Left lung (tissue), 10 donors: Measurements from ENCODE around the gene CAMK1. TPM values are rescaled to one million over a fixed set of nuclear protein-coding genes. Genes with fewer than 3 reads are reported as not detected.

Experiments
- ATAC-seq: fragments of 200-7000 bp; cut with Tn5 transposase; one replicate; pipeline ENCODE4 v1.9.1; 2020; ENCODE audit warnings: moderate library complexity
- DNase-seq, 4 donors: peaks; one replicate each; pipeline ENCODE4 v3.0.0-alpha.2; 2013 to 2020
- H3K27ac ChIP-seq, 2 donors: fragments of 200-600 bp; sonication (generic) in 1 of 2; one replicate each; pipeline versions ENCODE4 v1.5.0 to v1.8.0; 2020 to 2021
- H3K27me3 ChIP-seq, 2 donors: fragments of 200-600 bp; sonication (generic) in 1 of 2; one replicate each; pipeline versions ENCODE4 v1.5.0 to v1.8.0; 2020 to 2021
- H3K36me3 ChIP-seq, 2 donors: fragments of 200-600 bp; sonication (generic) in 1 of 2; one replicate each; pipeline versions ENCODE4 v1.5.0 to v1.8.0; 2020 to 2021
- H3K4me1 ChIP-seq, 2 donors: fragments of 200-600 bp; one replicate each; pipeline ENCODE4 v1.8.0; 2021
- H3K4me3 ChIP-seq, 2 donors: fragments of 200-600 bp; sonication (generic) in 1 of 2; one replicate each; pipeline versions ENCODE4 v1.5.0 to v1.8.0; 2020 to 2021; ENCODE audit warnings: mild to moderate bottlenecking in 1 of 2
- H3K9me3 ChIP-seq, 2 donors: fragments of 200-600 bp; sonication (generic) in 1 of 2; one replicate each; pipeline versions ENCODE4 v1.5.0 to v1.8.0; 2020 to 2021
- CTCF ChIP-seq, 2 donors: fragments of 200-600 bp; sonication (generic) in 1 of 2; IDR thresholded peaks; one replicate each; pipeline versions ENCODE4 v1.5.0 to v1.8.0; 2021; ENCODE audit warnings: antibody characterized with exemption in 2 of 2
- intact Hi-C, 2 donors: fragments of 100-400 bp; cut with DNase I; formaldehyde crosslinking; loops; one replicate each; pipeline versions ENCODE4 v1.11.2 to v1.14.2; 2022
- polyA plus RNA-seq, 6 donors: library from polyadenylated mRNA; unstranded; fragments of 120-200 nt; gene quantifications; one replicate each; pipeline ENCODE4 v1.2.1, GENCODE V29; 2013; ENCODE audit not compliant: insufficient read length in 6 of 6
- total RNA-seq, 2 donors: library from RNA; stranded (reverse); fragmentation: NEBNext Ultra II Directional; extraction: Animal tissue kit (Norgen Biotek cat#: 25700); gene quantifications; one replicate each; pipeline ENCODE4 v1.2.1, GENCODE V29; 2021
- donor health status: DM: no; HTN: yes; CAD: no.
- donor health status: DM: no; HTN: no; CAD: no.

Gene CAMK1
- total and polyA plus RNA-seq, 8 donors: 18.4 to 37.5 (median 23.6) TPM

- DNase-seq (no peak), ATAC-seq (no peak)
- intact Hi-C loops: no loop called here
- Histone ChIP-seq H3K9me3 (no peaks in the 10 kb centered on the region), H3K27me3 (no peaks in the 10 kb centered on the region), H3K4me1 (peaks cover 12 to 31% of the 10 kb centered on the region in 2 donors), H3K27ac (no peak overlapping the region), H3K36me3 (peaks cover 0 to 3% of the 10 kb centered on the region in 2 donors), H3K4me3 (no peak overlapping the region)
- no peak for TF ChIP-seq CTCF (IDR thresholded peaks at IDR 0.05)
Observed at GRCh38 chr3:9729419-9729818, 40.3 kb downstream of the CAMK1 start.

GRCh38 chr3:9727743-9728142 is 42.0 kb downstream of the CAMK1 start:
- Histone ChIP-seq H3K27ac (no peak overlapping the region), H3K36me3 (no peaks in the 10 kb centered on the region), H3K27me3 (no peaks in the 10 kb centered on the region), H3K4me1 (peaks cover 3 to 14% of the 10 kb centered on the region in 2 donors), H3K4me3 (no peak overlapping the region), H3K9me3 (no peaks in the 10 kb centered on the region)
- ATAC-seq (no peak), DNase-seq (no peak)
- TF ChIP-seq CTCF (IDR thresholded peaks at IDR 0.05): no peak
- intact Hi-C loops: no loop called here

GRCh38 chr3:9727041-9727595 is 42.6 kb downstream of the CAMK1 start:
- Histone ChIP-seq H3K27me3 (no peaks in the 10 kb centered on the region), H3K4me3 (no peak overlapping the region), H3K27ac (no peak overlapping the region), H3K9me3 (no peaks in the 10 kb centered on the region), H3K4me1 (peaks cover 0 to 8% of the 10 kb centered on the region in 2 donors), H3K36me3 (no peaks in the 10 kb centered on the region)
- no peak for ATAC-seq
- DNase-seq: no peak
- no peak for TF ChIP-seq CTCF (IDR thresholded peaks at IDR 0.05)
- intact Hi-C loops: no loop called here

GRCh38 chr3:9725775-9726515 is 43.8 kb downstream of the CAMK1 start:
- no peak for TF ChIP-seq CTCF (IDR thresholded peaks at IDR 0.05)
- DNase-seq: no peak
- Histone ChIP-seq H3K9me3 (no peaks in the 10 kb centered on the region), H3K36me3 (no peaks in the 10 kb centered on the region), H3K4me3 (no peak overlapping the region), H3K27me3 (no peaks in the 10 kb centered on the region), H3K27ac (no peak overlapping the region), H3K4me1 (peaks cover 0 to 8% of the 10 kb centered on the region in 2 donors)
- ATAC-seq: no peak
- intact Hi-C loops: no loop called here

- ATAC-seq (no peak), DNase-seq (no peak)
- Histone ChIP-seq H3K9me3 (no peaks in the 10 kb centered on the region), H3K4me1 (no peaks in the 10 kb centered on the region), H3K4me3 (no peak overlapping the region), H3K27me3 (no peaks in the 10 kb centered on the region), H3K36me3 (no peaks in the 10 kb centered on the region), H3K27ac (no peak overlapping the region)
- intact Hi-C loops: no loop called here
- TF ChIP-seq CTCF (IDR thresholded peaks at IDR 0.05): no peak
Observed at GRCh38 chr3:9721700-9722060, 48.1 kb downstream of the CAMK1 start.
